ENCODE data around the gene ZNF397. TPM values are rescaled to one million over a fixed set of nuclear protein-coding genes. Genes with fewer than 3 reads are reported as not detected.

ZNF397 gene
- total and polyA plus RNA-seq, 2 donors (not counting 1 experiment from before 2014, with no cell fraction given) = 7.0 to 23.8 TPM

DNA sequence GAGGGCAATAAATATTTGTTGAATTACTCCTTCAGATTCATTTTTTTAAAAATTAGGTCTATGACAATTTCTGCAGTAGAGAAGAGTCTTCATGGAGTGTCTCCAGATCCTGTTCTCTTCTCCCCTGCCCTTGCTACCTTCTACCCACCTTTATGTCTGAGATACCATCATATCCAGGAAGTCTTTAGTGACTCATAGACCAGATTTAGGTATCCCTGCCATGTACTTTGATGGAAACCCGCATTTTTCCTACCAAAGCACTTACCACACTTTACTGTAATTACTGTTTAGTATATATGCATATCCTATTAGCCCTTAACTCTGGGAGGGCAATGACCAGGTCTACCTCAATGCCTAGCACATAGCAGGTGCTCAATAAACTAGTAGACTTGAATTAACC is 11.6 kb downstream of the ZNF397 start:
- H3K9ac ChIP-seq (ENCODE audit: insufficient read depth, low read length) = no peak overlapping the region
- H3K4me3 ChIP-seq (replicated peaks in 1 of 4; ENCODE audit: control extremely low read depth in 1 of 4, insufficient read depth in 1 of 4, low read depth in 3 of 4, low read length in 4 of 4) = no peak overlapping the region
- H3K36me3 ChIP-seq (ENCODE audit: control insufficient read depth, insufficient read depth, low read length) = no peaks in the 10 kb centered on the region
- H3K27ac ChIP-seq (ENCODE audit: insufficient read depth, low read length) = no peak overlapping the region
- TF ChIP-seq EZH2 (IDR thresholded peaks at IDR 0.05; ENCODE audit: low read length, missing control alignments) = no peak
- TF ChIP-seq, protein P1, sequence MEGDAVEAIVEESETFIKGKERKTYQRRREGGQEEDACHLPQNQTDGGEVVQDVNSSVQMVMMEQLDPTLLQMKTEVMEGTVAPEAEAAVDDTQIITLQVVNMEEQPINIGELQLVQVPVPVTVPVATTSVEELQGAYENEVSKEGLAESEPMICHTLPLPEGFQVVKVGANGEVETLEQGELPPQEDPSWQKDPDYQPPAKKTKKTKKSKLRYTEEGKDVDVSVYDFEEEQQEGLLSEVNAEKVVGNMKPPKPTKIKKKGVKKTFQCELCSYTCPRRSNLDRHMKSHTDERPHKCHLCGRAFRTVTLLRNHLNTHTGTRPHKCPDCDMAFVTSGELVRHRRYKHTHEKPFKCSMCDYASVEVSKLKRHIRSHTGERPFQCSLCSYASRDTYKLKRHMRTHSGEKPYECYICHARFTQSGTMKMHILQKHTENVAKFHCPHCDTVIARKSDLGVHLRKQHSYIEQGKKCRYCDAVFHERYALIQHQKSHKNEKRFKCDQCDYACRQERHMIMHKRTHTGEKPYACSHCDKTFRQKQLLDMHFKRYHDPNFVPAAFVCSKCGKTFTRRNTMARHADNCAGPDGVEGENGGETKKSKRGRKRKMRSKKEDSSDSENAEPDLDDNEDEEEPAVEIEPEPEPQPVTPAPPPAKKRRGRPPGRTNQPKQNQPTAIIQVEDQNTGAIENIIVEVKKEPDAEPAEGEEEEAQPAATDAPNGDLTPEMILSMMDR (conservative IDR thresholded peaks at IDR 0.05 in 1 of 2, IDR thresholded peaks at IDR 0.05 in 1 of 2; ENCODE audit: low read depth in 1 of 2, low read length in 2 of 2) = no peak
- no peaks in the 10 kb centered on the region for H4K20me1 ChIP-seq (ENCODE audit: control insufficient read depth, extremely low read depth, insufficient read depth, low read length)
- no peaks in the 10 kb centered on the region for H3K79me2 ChIP-seq (ENCODE audit: control insufficient read depth, insufficient read depth, low read length)
- H3K27me3 ChIP-seq (ENCODE audit: control insufficient read depth, insufficient read depth, low read length) = no peaks in the 10 kb centered on the region
- no peak overlapping the region for H2AFZ ChIP-seq (ENCODE audit: low read length)
- no peaks in the 10 kb centered on the region for H3K4me1 ChIP-seq (ENCODE audit: control insufficient read depth, extremely low read depth, insufficient read depth, low read length)
- H3K9me3 ChIP-seq (ENCODE audit: control insufficient read depth, insufficient read depth, low read depth, low read length) = no peaks in the 10 kb centered on the region
- H3K4me2 ChIP-seq (ENCODE audit: extremely low read depth, insufficient read depth, low read length) = no peak overlapping the region
- DNase-seq (ENCODE audit: low read depth in 2 of 2) = no peak

DNA sequence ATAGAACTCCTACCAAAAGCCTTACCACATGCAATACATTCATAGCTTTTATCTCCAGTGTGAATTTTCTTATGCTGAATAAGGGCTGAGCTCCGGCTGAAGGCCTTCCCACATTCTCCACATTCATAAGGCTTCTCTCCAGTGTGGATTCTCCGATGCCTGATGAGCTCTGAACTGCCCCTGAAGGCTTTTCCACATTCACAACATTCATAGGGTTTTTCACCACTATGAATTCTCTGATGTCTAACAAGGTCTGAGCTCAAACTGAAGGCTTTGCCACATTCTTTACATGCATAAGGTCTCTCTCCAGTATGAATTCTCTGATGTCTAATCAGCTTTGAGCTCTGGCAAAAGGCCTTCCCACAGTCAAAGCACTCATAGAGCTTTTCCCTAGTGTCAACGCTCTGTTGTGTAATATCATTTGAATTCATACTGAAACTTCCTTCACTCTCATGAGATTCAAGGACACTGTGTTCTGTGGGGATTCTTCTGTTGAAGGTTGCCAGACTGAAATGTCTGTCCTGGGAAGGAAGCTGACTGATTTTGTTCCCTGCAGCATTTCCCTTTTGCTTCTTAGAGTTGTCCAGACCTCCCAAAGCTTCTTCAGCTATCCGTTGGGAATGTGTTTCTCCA is 12.9 kb downstream of the ZNF397 start:
- TF ChIP-seq, protein P1 (conservative IDR thresholded peaks at IDR 0.05 in 1 of 2, IDR thresholded peaks at IDR 0.05 in 1 of 2; ENCODE audit: low read depth in 1 of 2, low read length in 2 of 2) = no peak
- no peak for TF ChIP-seq EZH2 (IDR thresholded peaks at IDR 0.05; ENCODE audit: low read length, missing control alignments)
- H3K36me3 ChIP-seq (ENCODE audit: control insufficient read depth, insufficient read depth, low read length) = no peaks in the 10 kb centered on the region
- no peak overlapping the region for H2AFZ ChIP-seq (ENCODE audit: low read length)
- H3K9me3 ChIP-seq (ENCODE audit: control insufficient read depth, insufficient read depth, low read depth, low read length) = no peaks in the 10 kb centered on the region
- no peak overlapping the region for H3K9ac ChIP-seq (ENCODE audit: insufficient read depth, low read length)
- DNase-seq (ENCODE audit: low read depth in 2 of 2) = no peak
- no peaks in the 10 kb centered on the region for H3K79me2 ChIP-seq (ENCODE audit: control insufficient read depth, insufficient read depth, low read length)
- no peaks in the 10 kb centered on the region for H3K4me1 ChIP-seq (ENCODE audit: control insufficient read depth, extremely low read depth, insufficient read depth, low read length)
- H3K4me3 ChIP-seq (replicated peaks in 1 of 4; ENCODE audit: control extremely low read depth in 1 of 4, insufficient read depth in 1 of 4, low read depth in 3 of 4, low read length in 4 of 4) = no peak overlapping the region
- H3K4me2 ChIP-seq (ENCODE audit: extremely low read depth, insufficient read depth, low read length) = no peak overlapping the region
- no peak overlapping the region for H3K27ac ChIP-seq (ENCODE audit: insufficient read depth, low read length)
- H4K20me1 ChIP-seq (ENCODE audit: control insufficient read depth, extremely low read depth, insufficient read depth, low read length) = no peaks in the 10 kb centered on the region
- no peaks in the 10 kb centered on the region for H3K27me3 ChIP-seq (ENCODE audit: control insufficient read depth, insufficient read depth, low read length)

DNA sequence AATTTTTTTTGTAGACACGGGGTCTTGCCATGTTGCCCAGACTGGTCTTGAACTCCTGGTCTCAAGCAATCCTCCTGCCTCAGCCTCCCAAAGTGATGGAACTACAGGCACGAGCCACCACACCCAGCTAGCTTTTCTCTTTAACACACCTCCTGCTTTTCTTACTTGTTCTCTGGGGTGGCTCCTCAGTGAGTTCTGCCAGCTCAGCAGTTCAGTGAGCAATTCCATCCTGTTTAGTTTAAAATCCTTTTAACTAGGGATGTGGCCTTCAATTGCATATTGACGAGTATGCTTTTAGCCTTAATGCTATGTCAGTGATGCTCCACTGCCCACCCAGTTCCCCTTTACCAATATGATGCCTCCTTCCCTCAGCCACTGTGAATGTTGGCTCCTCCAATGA is 16.1 kb downstream of the ZNF397 start:
- H3K36me3 ChIP-seq (ENCODE audit: control insufficient read depth, insufficient read depth, low read length) = no peaks in the 10 kb centered on the region
- H4K20me1 ChIP-seq (ENCODE audit: control insufficient read depth, extremely low read depth, insufficient read depth, low read length) = no peaks in the 10 kb centered on the region
- no peaks in the 10 kb centered on the region for H3K4me1 ChIP-seq (ENCODE audit: control insufficient read depth, extremely low read depth, insufficient read depth, low read length)
- H3K27ac ChIP-seq (ENCODE audit: insufficient read depth, low read length) = no peak overlapping the region
- no peak overlapping the region for H3K9ac ChIP-seq (ENCODE audit: insufficient read depth, low read length)
- no peaks in the 10 kb centered on the region for H3K79me2 ChIP-seq (ENCODE audit: control insufficient read depth, insufficient read depth, low read length)
- TF ChIP-seq, protein P1 (conservative IDR thresholded peaks at IDR 0.05 in 1 of 2, IDR thresholded peaks at IDR 0.05 in 1 of 2; ENCODE audit: low read depth in 1 of 2, low read length in 2 of 2) = no peak
- TF ChIP-seq EZH2 (IDR thresholded peaks at IDR 0.05; ENCODE audit: low read length, missing control alignments) = no peak
- no peak for DNase-seq (ENCODE audit: low read depth in 2 of 2)
- H3K4me2 ChIP-seq (ENCODE audit: extremely low read depth, insufficient read depth, low read length) = no peak overlapping the region
- no peaks in the 10 kb centered on the region for H3K9me3 ChIP-seq (ENCODE audit: control insufficient read depth, insufficient read depth, low read depth, low read length)
- H3K4me3 ChIP-seq (replicated peaks in 1 of 4; ENCODE audit: control extremely low read depth in 1 of 4, insufficient read depth in 1 of 4, low read depth in 3 of 4, low read length in 4 of 4) = no peak overlapping the region
- H2AFZ ChIP-seq (ENCODE audit: low read length) = no peak overlapping the region
- no peaks in the 10 kb centered on the region for H3K27me3 ChIP-seq (ENCODE audit: control insufficient read depth, insufficient read depth, low read length)

Measured in fibroblast of lung (primary cell).